A549 (cell line): ENCODE measurements around the gene XKR7. TPM values are rescaled to one million over a fixed set of nuclear protein-coding genes. Genes with fewer than 3 reads are reported as not detected.

Source experiments
- ATAC-seq, 2 experiments: fragments of 200-7000 bp in 1 of 2; fragments of >200 bp in 1 of 2; cut with Nextera tagmentation in 1 of 2; cut with Tn5 transposase in 1 of 2; 3 replicates each; pipeline versions ENCODE4 v1.8.0 to v1.9.1; 2018 to 2020; ENCODE audit warnings: mild to moderate bottlenecking in 1 of 2, moderate library complexity in 1 of 2
- CTCF ChIA-PET: fragments of 300-600 bp; sonication (Branson Sonifier 250); formaldehyde crosslinking; extraction: SDS; loops from one replicate; lab custom pipeline; 2021; ENCODE audit warnings: antibody characterized with exemption, inconsistent platforms; lab: Yijun Ruan, JAX
- POLR2A ChIA-PET: fragments of 350-600 bp; formaldehyde crosslinking; extraction: SDS; loops from one replicate; lab custom pipeline; 2021; ENCODE audit warnings: antibody characterized with exemption, inconsistent platforms; lab: Yijun Ruan, JAX
- DNase-seq, 2 experiments: peaks; one replicate each; pipeline versions ENCODE4 v3.0.0 to v3.0.0-alpha.2; 2011 to 2016; ENCODE audit warnings: low read depth in 1 of 2, low spot score in 1 of 2
- FAIRE-seq: peaks from 2 replicates; lab custom pipeline; 2011; peaks lifted over from hg19 to GRCh38; lab: Jason Lieb, UNC
- H3K27ac ChIP-seq, 2 experiments: fragments of >200 bp; sonication (Bioruptor Twin); formaldehyde crosslinking; 3 replicates each; pipeline ENCODE4 v1.5.1; 2016 to 2017
- H3K4me1 ChIP-seq: fragments of >200 bp; sonication (Bioruptor Twin); formaldehyde crosslinking; 3 replicates; pipeline ENCODE4 v1.6.1; 2016
- H3K4me2 ChIP-seq: fragments of >200 bp; sonication (Bioruptor Twin); formaldehyde crosslinking; 3 replicates; pipeline ENCODE4 v1.6.1; 2016
- H3K4me3 ChIP-seq: fragments of >200 bp; sonication (Bioruptor Twin); formaldehyde crosslinking; 3 replicates; pipeline ENCODE4 v1.5.1; 2016
- H3K9me3 ChIP-seq: fragments of >200 bp; sonication (Bioruptor Twin); formaldehyde crosslinking; 3 replicates; pipeline ENCODE4 v1.6.1; 2016
- CEBPB ChIP-seq, 2 experiments: fragments of >200 bp in 1 of 2; sonication (Bioruptor Twin) in 1 of 2; formaldehyde crosslinking in 1 of 2; IDR thresholded peaks; 2 replicates each; pipeline ENCODE4 v1.6.1; 2012 to 2016
- CHD2 ChIP-seq: fragments of 150-350 bp; IDR thresholded peaks from 2 replicates; pipeline ENCODE4 v1.6.1; 2014; ENCODE audit warnings: low read length; ENCODE audit not compliant: partially characterized antibody
- FOXS1 ChIP-seq: fragments of 250-450 bp; sonication (Bioruptor Pico); IDR thresholded peaks from 2 replicates; pipeline ENCODE4 v1.5.0; 2020; ENCODE audit warnings: mild to moderate bottlenecking, moderate library complexity
- GATA3 ChIP-seq: IDR thresholded peaks from 2 replicates; pipeline ENCODE4 v1.6.1; 2012; ENCODE audit warnings: borderline replicate concordance
- HOXB13 ChIP-seq: fragments of 250-450 bp; sonication (Bioruptor Pico); IDR thresholded peaks from 2 replicates; pipeline ENCODE4 v1.5.0; 2020; ENCODE audit warnings: low read depth, mild to moderate bottlenecking, moderate library complexity
- JUN ChIP-seq, 2 experiments: fragments of >200 bp; sonication (Bioruptor Twin); formaldehyde crosslinking; IDR thresholded peaks; 2 replicates in 1 of 2; 3 replicates in 1 of 2; pipeline ENCODE4 v1.6.1; 2016 to 2017
- KDM1A ChIP-seq: fragments of 200-600 bp; sonication (generic); IDR thresholded peaks from 2 replicates; pipeline ENCODE4 v1.6.1; 2016; ENCODE audit warnings: low read depth, mild to moderate bottlenecking
- MAFK ChIP-seq: fragments of 450-650 bp; IDR thresholded peaks from 2 replicates; pipeline ENCODE4 v1.6.1; 2014; ENCODE audit not compliant: partially characterized antibody
- MAZ ChIP-seq: fragments of 150-350 bp; IDR thresholded peaks from 2 replicates; pipeline ENCODE4 v1.6.1; 2014; ENCODE audit warnings: antibody characterized with exemption, low read depth, low read length, borderline replicate concordance
- NR3C1 ChIP-seq: fragments of >200 bp; sonication (Bioruptor Twin); formaldehyde crosslinking; IDR thresholded peaks from 3 replicates; pipeline ENCODE4 v1.6.1; 2017
- RFX5 ChIP-seq: fragments of 450-650 bp; IDR thresholded peaks from 2 replicates; pipeline ENCODE4 v1.7.1; 2014; ENCODE audit warnings: antibody characterized with exemption, mild to moderate bottlenecking, moderate library complexity
- SMC3 ChIP-seq: fragments of >200 bp; sonication (Bioruptor Twin); formaldehyde crosslinking; IDR thresholded peaks from 3 replicates; pipeline ENCODE4 v1.6.1; 2018; ENCODE audit warnings: inconsistent platforms
- SREBF2 ChIP-seq: fragments of 450-650 bp; IDR thresholded peaks from 2 replicates; pipeline ENCODE4 v1.6.1; 2014; ENCODE audit warnings: mild to moderate bottlenecking, moderate library complexity
- TFCP2L1 ChIP-seq: fragments of 250-450 bp; sonication (Bioruptor Pico); IDR thresholded peaks from 2 replicates; pipeline ENCODE4 v1.5.0; 2021; ENCODE audit warnings: mild to moderate bottlenecking
- WGBS: methylation state at CpG from one replicate; pipeline ENCODE4 v1.1.6; 2017; ENCODE audit errors: missing lambda C conversion rate; 5-methylcytosine and 5-hydroxymethylcytosine counted together
- polyA plus RNA-seq, 4 experiments: library from polyadenylated mRNA; depleted of rRNA in 3 of 4; stranded (reverse); fragments of >200 nt; fragmentation: RNase III in 1 of 4; extraction: RNeasy Plus Mini Kit Qiagen cat#74134 plus additional on column Dnase treatment in 1 of 4; gene quantifications; 2 replicates in 3 of 4; 3 replicates in 1 of 4; pipeline ENCODE4 v1.2.3, GENCODE V29; 2011 to 2017
- TF ChIP-seq, protein P1 (sequence below): IDR thresholded peaks from 2 replicates; pipeline ENCODE4 v1.6.1; 2012; ENCODE audit warnings: low read depth, borderline replicate concordance
- TF ChIP-seq, protein P2 (sequence below): fragments of 450-650 bp; IDR thresholded peaks from 2 replicates; pipeline ENCODE4 v1.6.1; 2014; ENCODE audit warnings: antibody characterized with exemption
- TF ChIP-seq, protein P3 (sequence below): IDR thresholded peaks from 2 replicates; pipeline ENCODE4 v1.6.1; 2012
- TF ChIP-seq, protein P4 (sequence below): fragments of 150-350 bp; IDR thresholded peaks from 2 replicates; pipeline ENCODE4 v1.6.1; 2014; ENCODE audit warnings: low read depth, mild to moderate bottlenecking, low read length

The XKR7 gene
- polyA plus RNA-seq, 2 of the 4 experiments (the other 2 are of a cell fraction): 0.01 TPM; not detected in 1

DNA sequence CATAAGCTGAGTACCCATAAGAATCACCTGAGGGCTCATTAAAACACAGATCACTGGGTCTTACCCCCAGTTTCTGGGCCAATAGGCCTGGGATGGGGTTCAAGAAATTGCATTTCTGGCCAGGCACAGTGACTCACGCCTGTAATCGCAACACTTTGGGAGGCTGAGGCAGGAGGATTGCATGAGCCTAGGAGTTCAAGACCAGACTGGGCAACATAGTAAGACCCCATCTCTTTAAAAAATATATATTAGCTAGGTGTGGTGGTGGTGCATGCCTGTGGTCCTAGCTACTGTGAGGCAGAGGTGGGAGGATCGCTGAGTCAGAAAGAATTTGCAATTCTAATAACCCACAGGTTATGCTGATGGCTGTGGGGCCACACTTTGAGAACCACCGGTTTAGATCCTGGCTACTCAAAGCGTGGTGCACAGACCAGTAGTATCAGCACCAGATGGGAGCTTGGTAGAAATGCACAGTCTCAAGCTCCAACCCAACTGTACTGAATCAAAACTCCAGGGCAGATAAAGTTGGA, 44.3 kb downstream of the XKR7 start:
- H3K4me1 ChIP-seq: no peaks in the 10 kb centered on the region
- WGBS: 17% methylated on average over 5 of the region's 5 CpGs
- ATAC-seq: no peak
- no peak for FAIRE-seq
- POLR2A ChIA-PET: no interaction called here
- TF ChIP-seq SREBF2 (no peak), TFCP2L1 (CRISPR knock-in tag) (no peak), JUN (IDR thresholded peaks at IDR 0.05) (no peak)
- TF ChIP-seq, all 56 proteins: peak for 0
- CTCF ChIA-PET: interaction anchor here (1.1 to 2.1 kb wide), 7 partner anchors 9 to 190 kb away, joined by 3 to 15 read pairs (median 5); partner anchors contain the start of gene PDRG1
- H3K4me2 ChIP-seq: no peak overlapping the region
- no peaks in the 10 kb centered on the region for H3K9me3 ChIP-seq
- DNase-seq: no peak
- H3K27ac ChIP-seq: no peak overlapping the region
- H3K4me3 ChIP-seq: no peak overlapping the region

DNA sequence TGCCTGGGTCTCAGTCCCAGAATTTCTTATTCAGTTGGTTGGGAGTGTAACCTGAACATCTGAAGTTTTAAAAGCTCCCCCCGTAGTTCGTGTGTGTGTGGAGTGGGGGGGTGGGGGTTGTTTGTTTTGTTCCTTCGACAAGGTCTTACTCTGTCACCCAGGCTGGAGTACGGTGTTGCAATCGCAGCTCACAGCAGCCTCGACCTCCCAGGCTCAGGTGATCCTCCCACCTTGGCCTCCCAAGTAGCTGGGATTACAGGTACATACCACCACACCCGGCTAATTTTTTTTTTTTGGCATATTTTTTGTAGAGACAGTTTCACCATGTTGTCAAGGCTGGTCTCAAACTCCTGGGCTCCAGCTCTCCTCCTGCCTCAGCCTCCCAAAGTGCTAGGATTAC, 45.4 kb downstream of the XKR7 start:
- Histone ChIP-seq H3K27ac (no peak overlapping the region), H3K4me2 (no peak overlapping the region), H3K4me3 (no peak overlapping the region), H3K4me1 (no peaks in the 10 kb centered on the region), H3K9me3 (no peaks in the 10 kb centered on the region)
- FAIRE-seq: no peak
- ChIA-PET CTCF (interaction anchor here (0.7 to 2.1 kb wide), 6 partner anchors 10 to 191 kb away, joined by 3 to 15 read pairs (median 5); no protein-coding TSS in a partner anchor), POLR2A (no interaction called here)
- DNase-seq: no peak
- WGBS: 15% methylated on average over 7 of the region's 7 CpGs
- no peak for ATAC-seq
- no peak for TF ChIP-seq MAFK
- no peak for TF ChIP-seq HOXB13 (CRISPR knock-in tag)
- TF ChIP-seq FOXS1 (CRISPR knock-in tag): no peak
- TF ChIP-seq, protein P1, sequence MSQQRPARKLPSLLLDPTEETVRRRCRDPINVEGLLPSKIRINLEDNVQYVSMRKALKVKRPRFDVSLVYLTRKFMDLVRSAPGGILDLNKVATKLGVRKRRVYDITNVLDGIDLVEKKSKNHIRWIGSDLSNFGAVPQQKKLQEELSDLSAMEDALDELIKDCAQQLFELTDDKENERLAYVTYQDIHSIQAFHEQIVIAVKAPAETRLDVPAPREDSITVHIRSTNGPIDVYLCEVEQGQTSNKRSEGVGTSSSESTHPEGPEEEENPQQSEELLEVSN: no peak
- TF ChIP-seq, protein P2, sequence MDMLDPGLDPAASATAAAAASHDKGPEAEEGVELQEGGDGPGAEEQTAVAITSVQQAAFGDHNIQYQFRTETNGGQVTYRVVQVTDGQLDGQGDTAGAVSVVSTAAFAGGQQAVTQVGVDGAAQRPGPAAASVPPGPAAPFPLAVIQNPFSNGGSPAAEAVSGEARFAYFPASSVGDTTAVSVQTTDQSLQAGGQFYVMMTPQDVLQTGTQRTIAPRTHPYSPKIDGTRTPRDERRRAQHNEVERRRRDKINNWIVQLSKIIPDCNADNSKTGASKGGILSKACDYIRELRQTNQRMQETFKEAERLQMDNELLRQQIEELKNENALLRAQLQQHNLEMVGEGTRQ: no peak
- no peak for TF ChIP-seq SMC3

DNA sequence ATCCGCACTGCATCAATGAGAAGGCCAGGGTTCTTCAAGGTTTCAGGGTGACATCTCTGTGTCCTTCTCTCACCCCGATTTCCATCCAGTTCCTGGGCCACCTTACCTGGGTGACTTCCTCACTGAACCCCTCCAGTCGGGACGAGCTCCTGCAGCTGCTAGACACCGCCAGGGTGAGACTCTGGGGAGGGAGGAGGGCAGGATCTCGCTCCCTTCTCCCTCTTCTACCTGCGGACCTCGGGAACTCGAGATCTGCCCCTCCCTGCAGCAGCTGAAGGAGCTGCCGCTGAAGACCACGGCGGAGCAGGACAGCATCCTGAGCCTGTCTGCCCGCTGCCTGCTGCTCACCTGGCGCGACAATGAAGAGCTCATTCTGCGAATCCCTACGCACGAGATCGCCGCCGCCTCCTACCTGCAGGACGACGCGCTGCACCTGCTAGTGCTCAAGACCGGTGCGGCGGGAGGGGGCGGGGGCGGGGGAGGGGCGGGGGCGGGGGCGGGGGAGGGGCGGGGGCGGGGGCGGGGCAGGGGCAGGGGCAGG, 49.8 kb downstream of the XKR7 start:
- peak overlapping the region; percentile 68; the same call in 2 of the 3 replicates for H3K4me3 ChIP-seq
- ChIA-PET CTCF (interaction anchor here (0.6 to 2.7 kb wide), 14 partner anchors 10 to 279 kb away, joined by 3 to 30 read pairs (median 3); partner anchors contain the start of gene TPX2), POLR2A (no interaction called here)
- no peak for TF ChIP-seq NR3C1
- TF ChIP-seq CHD2: no peak
- no peak for TF ChIP-seq GATA3
- TF ChIP-seq MAZ: no peak
- TF ChIP-seq CEBPB (IDR thresholded peaks at IDR 0.05): no peak
- no peak for TF ChIP-seq KDM1A
- TF ChIP-seq, protein P3, sequence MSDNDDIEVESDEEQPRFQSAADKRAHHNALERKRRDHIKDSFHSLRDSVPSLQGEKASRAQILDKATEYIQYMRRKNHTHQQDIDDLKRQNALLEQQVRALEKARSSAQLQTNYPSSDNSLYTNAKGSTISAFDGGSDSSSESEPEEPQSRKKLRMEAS: no peak
- TF ChIP-seq, protein P4, sequence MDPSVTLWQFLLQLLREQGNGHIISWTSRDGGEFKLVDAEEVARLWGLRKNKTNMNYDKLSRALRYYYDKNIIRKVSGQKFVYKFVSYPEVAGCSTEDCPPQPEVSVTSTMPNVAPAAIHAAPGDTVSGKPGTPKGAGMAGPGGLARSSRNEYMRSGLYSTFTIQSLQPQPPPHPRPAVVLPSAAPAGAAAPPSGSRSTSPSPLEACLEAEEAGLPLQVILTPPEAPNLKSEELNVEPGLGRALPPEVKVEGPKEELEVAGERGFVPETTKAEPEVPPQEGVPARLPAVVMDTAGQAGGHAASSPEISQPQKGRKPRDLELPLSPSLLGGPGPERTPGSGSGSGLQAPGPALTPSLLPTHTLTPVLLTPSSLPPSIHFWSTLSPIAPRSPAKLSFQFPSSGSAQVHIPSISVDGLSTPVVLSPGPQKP: no peak
- no peak for TF ChIP-seq RFX5
- peak overlapping the region; percentile 98 for H3K4me2 ChIP-seq
- H3K27ac ChIP-seq: peak overlapping the region in 1 of 2 experiments; percentile 70; a peak in 1 of 6 replicates
- peaks cover 4% of the 10 kb centered on the region; the same call in 1 of the 3 replicates for H3K4me1 ChIP-seq
- ATAC-seq: peak; percentile 59 to 61
- WGBS: 6% methylated on average over 14 of the region's 35 CpGs
- FAIRE-seq: no peak
- DNase-seq: peak; percentile 46 to 53
- no peaks in the 10 kb centered on the region for H3K9me3 ChIP-seq
